Eye (tissue), 1 donor: ENCODE measurements around the gene RPH3AL.
A peak's percentile ranks its signal among the peaks of the same experiment; 100 is the strongest.
"Not testable (repeated sequence)": the region's sequence is repeated elsewhere in the genome, so short reads cannot be mapped to it uniquely, and the experiment has no call there.

Experiments
- DNase-seq: peaks from one replicate; pipeline ENCODE4 v3.0.0-alpha.2; 2015

The RPH3AL gene

DNA sequence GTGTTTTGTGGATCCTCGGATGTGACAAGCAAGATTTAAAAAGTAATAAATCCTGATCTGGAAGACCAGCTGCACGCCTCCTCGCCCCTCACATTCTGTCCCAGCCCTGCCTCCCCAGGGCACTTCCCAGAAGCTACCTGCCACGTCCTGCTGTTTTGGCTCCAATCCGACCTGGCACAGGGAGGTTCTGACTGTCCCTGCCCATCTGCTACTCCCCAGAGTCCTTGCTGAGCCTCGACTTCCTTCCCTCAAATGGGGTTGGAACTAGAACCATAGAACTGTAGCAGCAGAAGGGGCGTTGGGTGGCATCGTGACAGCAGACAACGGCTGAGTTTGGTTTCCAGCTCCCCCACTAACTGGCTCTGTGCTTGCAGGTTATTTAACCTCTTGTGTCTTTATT is 71.7 kb downstream of the RPH3AL start:
- no peak for DNase-seq

GRCh38 chr17:280216-280615 is 72.4 kb downstream of the RPH3AL start:
- no peak for DNase-seq

DNA sequence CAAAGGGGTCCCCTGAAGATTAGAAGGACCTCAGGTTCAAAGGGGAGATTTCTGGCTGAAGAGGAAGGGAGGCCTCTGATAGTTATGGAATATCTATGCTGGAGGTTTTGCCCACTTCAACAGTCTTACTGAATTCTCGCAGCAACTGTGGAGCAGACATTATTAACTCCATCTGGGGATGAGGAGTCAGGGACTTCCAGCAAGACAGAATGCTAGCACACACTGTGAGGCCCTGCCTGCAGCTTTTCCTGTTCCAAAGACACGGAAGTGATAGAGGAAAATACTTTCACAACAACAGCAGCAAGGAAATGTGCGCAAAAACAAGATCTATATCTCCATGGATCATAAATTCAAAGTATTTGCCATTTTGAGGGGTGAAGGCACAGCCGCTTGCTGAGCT is 72.8 kb downstream of the RPH3AL start:
- no peak for DNase-seq

- DNase-seq = no peak
Observed at GRCh38 chr17:279331-279730, 73.3 kb downstream of the RPH3AL start.

DNA sequence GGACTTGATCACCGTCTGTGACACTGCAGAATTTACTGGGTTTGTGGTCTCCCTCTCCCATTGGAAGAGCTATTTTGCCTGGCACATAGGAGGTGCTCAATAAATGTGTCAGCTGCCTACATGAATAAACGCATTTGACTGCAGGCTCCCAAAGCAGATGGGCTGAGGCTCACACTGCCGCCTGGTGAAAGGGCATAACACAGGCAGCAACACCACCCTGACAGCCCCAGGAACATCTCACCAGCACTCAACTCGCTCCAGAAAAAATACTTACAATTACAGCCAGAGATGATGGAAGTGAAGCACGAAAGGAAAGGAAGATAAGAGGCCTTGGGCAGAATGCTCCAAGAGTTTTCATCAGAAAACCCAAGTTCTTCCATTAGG is 73.9 kb downstream of the RPH3AL start:
- DNase-seq = no peak

DNA sequence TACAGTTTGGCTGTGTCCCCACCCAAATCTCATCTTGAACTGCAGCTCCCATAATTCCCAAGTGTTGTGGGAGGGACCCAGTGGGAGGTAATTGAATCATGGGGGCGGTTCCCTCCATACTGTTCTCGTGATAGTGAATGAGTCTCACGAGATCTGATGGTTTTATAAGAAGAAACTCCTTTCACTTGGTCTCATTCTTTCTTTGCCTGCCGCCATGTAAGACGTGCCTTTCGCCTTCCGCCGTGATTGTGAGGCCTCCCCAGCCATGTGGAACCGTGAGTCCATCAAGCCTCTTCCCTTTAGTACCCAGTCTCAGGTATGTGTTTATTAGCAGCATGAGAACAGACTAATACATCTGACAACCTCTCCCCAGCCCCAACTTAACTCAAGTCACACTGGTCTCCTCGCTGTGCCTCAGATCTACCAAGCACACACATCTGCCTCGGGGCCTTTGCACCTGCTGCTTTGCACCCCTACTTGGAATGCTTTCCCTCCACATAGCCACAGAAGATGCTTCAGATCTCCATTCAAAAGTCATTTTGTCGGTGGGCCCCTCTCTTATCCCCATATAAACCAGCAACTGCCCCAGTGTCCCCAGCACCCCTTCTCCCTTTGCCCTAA is 74.4 kb downstream of the RPH3AL start:
- DNase-seq = no peak

GRCh38 chr17:274902-275301 is 77.7 kb downstream of the RPH3AL start:
- no peak for DNase-seq

GRCh38 chr17:273981-274832 is 78.4 kb downstream of the RPH3AL start:
- DNase-seq = no peak

GRCh38 chr17:272856-273255 is 79.8 kb downstream of the RPH3AL start:
- not testable (repeated sequence) for DNase-seq

GRCh38 chr17:271928-272623 is 80.5 kb downstream of the RPH3AL start:
- not testable (repeated sequence) for DNase-seq

DNA sequence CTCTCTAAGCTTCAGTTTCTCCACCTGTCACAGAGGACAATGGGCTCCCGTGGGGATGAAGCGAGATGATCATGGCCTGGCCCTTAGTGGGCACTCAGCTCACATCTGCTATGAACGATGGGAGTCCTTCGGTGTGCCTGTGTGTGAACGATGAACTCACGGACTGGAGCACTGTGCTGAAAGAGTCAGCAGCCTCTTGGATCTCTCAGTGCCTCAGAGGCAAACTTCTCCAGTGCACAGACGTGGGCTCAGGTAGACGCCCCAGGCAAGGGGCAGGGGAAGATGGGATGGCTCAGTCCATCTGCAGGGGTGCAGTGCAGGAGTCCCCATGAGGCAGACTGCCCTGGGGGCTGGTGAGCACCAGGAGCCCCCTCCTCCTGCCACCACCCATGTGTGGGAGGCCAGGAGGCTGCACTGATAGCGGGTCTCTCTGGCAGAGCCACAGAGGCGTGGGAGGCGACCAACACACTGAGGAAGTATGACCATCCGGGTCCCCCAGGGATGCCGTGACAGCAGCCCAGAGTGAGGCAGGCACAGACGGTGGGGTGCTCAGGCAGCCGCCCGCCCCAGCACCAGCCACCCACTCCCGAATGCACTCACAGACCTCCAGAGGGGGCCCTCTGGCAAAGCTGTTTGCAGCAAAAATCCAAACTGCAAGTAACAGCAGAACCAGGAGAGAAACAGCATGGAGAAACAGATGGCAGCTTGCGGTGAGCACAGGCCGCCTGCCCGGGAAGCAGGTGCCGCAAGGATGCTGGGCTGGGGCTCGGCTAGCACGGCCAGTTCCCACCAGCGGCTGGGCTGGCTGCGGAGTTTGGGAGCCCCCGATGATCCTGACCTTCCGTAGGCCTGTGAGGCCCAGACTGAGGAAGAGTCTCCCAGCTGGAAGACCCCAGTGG is 82.7 kb downstream of the RPH3AL start:
- DNase-seq = no peak

DNA sequence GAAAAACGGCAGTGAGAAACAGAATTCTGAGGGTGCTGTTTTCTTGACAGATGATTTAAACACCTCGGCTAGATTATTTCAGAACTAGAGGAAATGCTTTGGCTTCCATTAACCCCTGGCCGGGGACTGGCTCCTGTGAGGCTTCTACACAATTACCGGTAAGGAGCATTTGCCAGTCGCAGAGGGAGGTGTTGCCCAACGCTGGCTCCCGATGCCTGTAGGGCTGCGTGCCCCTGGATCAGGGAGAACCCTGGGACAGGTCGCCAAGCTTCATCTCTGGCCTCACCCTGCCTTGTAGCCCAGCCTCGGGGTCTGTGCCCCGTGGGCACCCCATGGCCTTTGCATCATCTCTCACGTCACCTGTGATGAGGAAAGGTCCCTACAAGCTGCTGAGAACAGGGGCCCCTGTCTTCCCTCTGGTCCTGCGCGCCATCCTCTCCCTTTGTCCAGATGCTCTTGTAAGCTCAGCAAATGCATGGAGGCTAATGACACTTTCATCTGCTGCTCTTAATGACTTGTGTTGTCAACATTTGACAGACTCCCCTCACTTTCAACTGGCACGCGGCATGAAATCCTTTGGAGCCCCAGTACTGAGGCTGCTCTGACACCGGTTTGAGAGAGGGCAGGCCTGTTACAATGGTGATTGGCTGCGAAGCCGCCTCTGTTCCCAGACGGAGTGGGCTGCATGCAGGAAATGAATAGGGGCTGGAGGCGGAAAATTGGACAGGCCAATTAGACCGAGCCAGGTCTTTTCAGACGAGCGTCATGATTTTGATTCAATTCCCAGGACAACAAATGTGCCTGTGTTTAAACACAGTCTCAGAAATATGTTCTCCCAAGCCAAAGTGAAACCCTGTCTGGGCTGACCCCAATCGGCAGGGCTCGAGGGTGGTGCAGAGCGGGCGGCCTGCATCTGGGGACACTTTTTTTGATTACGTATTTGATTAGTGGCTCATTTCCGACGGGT is 85.6 kb downstream of the RPH3AL start:
- peak; percentile 86 for DNase-seq

DNA sequence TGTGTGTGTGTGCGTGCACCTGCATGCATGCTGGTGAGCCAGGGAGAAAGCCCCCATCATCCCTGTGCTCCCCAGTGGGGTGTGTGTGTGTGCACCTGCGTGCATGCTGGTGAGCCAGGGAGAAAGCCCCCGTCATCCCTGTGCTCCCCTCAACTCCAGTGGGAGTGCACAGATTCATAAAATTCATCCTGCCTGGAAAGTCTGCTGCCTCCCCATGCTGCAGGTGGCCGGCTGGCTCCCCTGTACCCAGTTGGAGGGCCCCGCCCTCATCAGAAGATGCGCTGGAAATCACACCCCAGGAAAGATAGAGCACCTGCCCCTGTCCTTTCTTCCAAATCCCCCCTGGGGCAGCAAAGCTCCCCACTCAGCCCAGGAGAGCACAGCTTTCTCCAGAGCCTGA is 86.4 kb downstream of the RPH3AL start:
- no peak for DNase-seq

- no peak for DNase-seq
Observed at GRCh38 chr17:265718-266117, 86.9 kb downstream of the RPH3AL start.

DNA sequence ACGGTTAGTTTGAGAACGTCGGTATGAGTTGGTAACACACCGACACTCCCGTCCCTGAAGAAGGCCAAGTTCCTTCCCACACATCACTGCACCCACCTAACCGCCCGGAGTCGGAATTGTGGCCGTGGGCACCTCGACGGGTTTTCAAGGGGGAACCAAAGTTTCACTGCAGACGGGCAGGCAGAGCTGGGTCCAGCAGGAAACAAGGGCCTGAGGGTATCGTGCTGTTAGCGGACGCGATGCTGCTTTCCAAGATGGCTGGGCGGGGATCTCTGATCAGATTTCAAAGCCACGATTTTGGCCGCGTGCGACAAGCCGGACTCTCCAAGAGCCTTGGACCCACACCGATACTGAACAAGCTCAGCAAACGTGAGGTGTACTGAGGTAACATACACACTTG is 88.8 kb downstream of the RPH3AL start:
- no peak for DNase-seq

DNA sequence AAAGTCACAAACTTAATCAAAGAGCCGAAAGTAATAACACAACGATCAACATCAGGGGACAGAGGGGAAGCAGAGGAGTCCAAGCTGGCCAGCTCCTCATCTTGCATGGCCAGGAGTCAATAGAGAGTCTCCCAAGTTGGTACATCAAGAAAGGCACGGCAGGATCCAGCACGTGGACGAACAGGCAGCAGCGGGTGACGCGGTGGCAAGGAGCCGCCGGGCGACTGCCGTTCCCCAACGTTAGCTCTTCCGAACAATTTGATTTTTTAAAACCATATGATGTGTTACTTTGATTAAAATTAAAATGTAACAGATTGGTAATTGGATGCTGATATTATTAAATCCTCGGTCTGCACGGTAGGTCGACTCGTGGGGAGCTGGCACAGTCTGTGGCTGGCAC is 89.3 kb downstream of the RPH3AL start:
- no peak for DNase-seq

GRCh38 chr17:261635-262034 is 91.0 kb downstream of the RPH3AL start:
- no peak for DNase-seq

- no peak for DNase-seq
Observed at GRCh38 chr17:260944-261343, 91.7 kb downstream of the RPH3AL start.

GRCh38 chr17:260031-260791 is 92.4 kb downstream of the RPH3AL start:
- peak; percentile 33 for DNase-seq

DNA sequence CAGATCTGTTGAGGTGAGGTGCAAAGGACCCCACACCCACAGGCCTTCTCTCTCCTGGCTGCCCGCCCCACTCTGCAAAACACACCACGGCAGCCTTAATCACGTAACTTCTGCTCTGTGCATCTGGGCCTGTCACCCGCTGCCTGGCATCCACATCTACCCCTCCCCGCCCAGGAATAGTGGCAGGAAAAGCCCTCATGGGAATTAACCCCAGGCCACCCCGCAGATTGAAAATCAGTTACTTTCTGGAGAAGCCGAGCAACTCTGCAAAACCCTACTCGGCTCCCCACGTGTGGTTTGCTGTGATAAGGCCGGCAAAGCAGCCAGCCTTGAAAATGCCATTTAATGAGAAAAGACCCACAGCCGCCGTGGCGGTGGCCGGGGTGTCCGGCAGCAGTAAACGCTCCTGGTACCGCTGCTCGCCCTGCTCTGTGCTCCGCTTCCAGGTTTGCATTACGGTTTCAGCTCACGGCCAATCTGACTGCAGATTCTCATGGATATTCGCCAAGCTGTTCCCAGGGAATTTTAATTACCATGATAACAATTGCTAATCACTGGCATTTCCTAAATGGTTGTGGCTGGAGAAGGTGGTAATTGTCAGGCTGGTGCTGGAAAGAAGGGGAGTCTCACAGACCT is 93.1 kb downstream of the RPH3AL start:
- peak; percentile 48 for DNase-seq
